Nephron (organoid): ENCODE measurements around the gene RHOB.

ENCODE experiments used
- H3K27ac Mint-ChIP-seq, 3 experiments: 2 replicates each; pipeline ENCODE4 v1.8.0; 2020; ENCODE audit warnings: mixed read lengths in 3 of 3, mild to moderate bottlenecking in 2 of 3, moderate library complexity in 1 of 3
- H3K27me3 Mint-ChIP-seq: 2 replicates; pipeline ENCODE4 v1.8.0; 2021; ENCODE audit warnings: low read depth, mild to moderate bottlenecking, moderate library complexity, mixed read lengths
- H3K36me3 Mint-ChIP-seq: 2 replicates; pipeline ENCODE4 v1.8.0; 2020; ENCODE audit warnings: low read depth, mixed read lengths
- H3K4me1 Mint-ChIP-seq: 2 replicates; pipeline ENCODE4 v1.8.0; 2020; ENCODE audit warnings: mixed read lengths
- H3K4me3 Mint-ChIP-seq, 3 experiments: 2 replicates each; pipeline ENCODE4 v1.8.0; 2020; ENCODE audit warnings: mild to moderate bottlenecking in 3 of 3, mixed read lengths in 3 of 3, moderate library complexity in 2 of 3
- H3K9me3 Mint-ChIP-seq: 2 replicates; pipeline ENCODE4 v1.8.0; 2020; ENCODE audit warnings: mixed read lengths
- TF ChIP-seq, protein P1 (sequence below), 3 experiments: fragments of 200-600 bp; sonication (generic); IDR thresholded peaks; one replicate each; pipeline ENCODE4 v1.5.0; 2021; ENCODE audit warnings: antibody characterized with exemption in 3 of 3; ENCODE audit not compliant: unreplicated experiment in 3 of 3

The RHOB gene

GRCh38 chr2:20451000-20451290 is 4.1 kb downstream of the RHOB start:
- Mint-ChIP-seq H3K36me3 (peaks cover 11% of the 10 kb centered on the region), H3K4me3 (peak overlapping the region; percentile 91 to 98 (median 94)), H3K27me3 (peaks cover 15% of the 10 kb centered on the region), H3K9me3 (no peaks in the 10 kb centered on the region), H3K27ac (peak overlapping the region; percentile 72 to 83 (median 77)), H3K4me1 (peaks cover 34% of the 10 kb centered on the region)
- TF ChIP-seq, protein P1, sequence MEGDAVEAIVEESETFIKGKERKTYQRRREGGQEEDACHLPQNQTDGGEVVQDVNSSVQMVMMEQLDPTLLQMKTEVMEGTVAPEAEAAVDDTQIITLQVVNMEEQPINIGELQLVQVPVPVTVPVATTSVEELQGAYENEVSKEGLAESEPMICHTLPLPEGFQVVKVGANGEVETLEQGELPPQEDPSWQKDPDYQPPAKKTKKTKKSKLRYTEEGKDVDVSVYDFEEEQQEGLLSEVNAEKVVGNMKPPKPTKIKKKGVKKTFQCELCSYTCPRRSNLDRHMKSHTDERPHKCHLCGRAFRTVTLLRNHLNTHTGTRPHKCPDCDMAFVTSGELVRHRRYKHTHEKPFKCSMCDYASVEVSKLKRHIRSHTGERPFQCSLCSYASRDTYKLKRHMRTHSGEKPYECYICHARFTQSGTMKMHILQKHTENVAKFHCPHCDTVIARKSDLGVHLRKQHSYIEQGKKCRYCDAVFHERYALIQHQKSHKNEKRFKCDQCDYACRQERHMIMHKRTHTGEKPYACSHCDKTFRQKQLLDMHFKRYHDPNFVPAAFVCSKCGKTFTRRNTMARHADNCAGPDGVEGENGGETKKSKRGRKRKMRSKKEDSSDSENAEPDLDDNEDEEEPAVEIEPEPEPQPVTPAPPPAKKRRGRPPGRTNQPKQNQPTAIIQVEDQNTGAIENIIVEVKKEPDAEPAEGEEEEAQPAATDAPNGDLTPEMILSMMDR (IDR thresholded peaks at IDR 0.05; ENCODE audit: unreplicated experiment in 3 of 3): no peak

GRCh38 chr2:20451341-20451740 is 4.5 kb downstream of the RHOB start:
- peak overlapping the region; percentile 45 to 98 (median 91) for H3K4me3 Mint-ChIP-seq
- H3K4me1 Mint-ChIP-seq: peaks cover 34% of the 10 kb centered on the region
- H3K27ac Mint-ChIP-seq: peak overlapping the region; percentile 72 to 83 (median 77)
- no peaks in the 10 kb centered on the region for H3K9me3 Mint-ChIP-seq
- TF ChIP-seq, protein P1 (IDR thresholded peaks at IDR 0.05; ENCODE audit: unreplicated experiment in 3 of 3): no peak
- H3K36me3 Mint-ChIP-seq: peaks cover 11% of the 10 kb centered on the region
- peaks cover 15% of the 10 kb centered on the region for H3K27me3 Mint-ChIP-seq

GRCh38 chr2:20451761-20452499 is 5.1 kb downstream of the RHOB start:
- H3K4me1 Mint-ChIP-seq: peaks cover 34% of the 10 kb centered on the region
- peak overlapping the region; percentile 72 to 83 (median 83) for H3K27ac Mint-ChIP-seq

GRCh38 chr2:20452551-20452950 is 5.7 kb downstream of the RHOB start:
- peaks cover 34% of the 10 kb centered on the region for H3K4me1 Mint-ChIP-seq
- H3K4me3 Mint-ChIP-seq: peak overlapping the region in 2 of 3 experiments; percentile 36 to 61
- H3K27ac Mint-ChIP-seq: peak overlapping the region in 2 of 3 experiments; percentile 35 to 83
- H3K27me3 Mint-ChIP-seq: peaks cover 19% of the 10 kb centered on the region
- H3K36me3 Mint-ChIP-seq: peaks cover 11% of the 10 kb centered on the region
- TF ChIP-seq, protein P1 (IDR thresholded peaks at IDR 0.05; ENCODE audit: unreplicated experiment in 3 of 3): no peak
- H3K9me3 Mint-ChIP-seq: no peaks in the 10 kb centered on the region

More at GRCh38 chr2:20451761-20452499, 5.1 kb downstream of the RHOB start:
- Mint-ChIP-seq H3K27me3 (peaks cover 15% of the 10 kb centered on the region), H3K36me3 (peaks cover 11% of the 10 kb centered on the region), H3K4me3 (peak overlapping the region; percentile 28 to 91 (median 36)), H3K9me3 (no peaks in the 10 kb centered on the region)
- TF ChIP-seq, protein P1 (IDR thresholded peaks at IDR 0.05; ENCODE audit: unreplicated experiment in 3 of 3): no peak

- Mint-ChIP-seq H3K27me3 (peaks cover 20% of the 10 kb centered on the region), H3K4me3 (no peak overlapping the region), H3K27ac (no peak overlapping the region), H3K4me1 (peaks cover 34% of the 10 kb centered on the region), H3K36me3 (peaks cover 9% of the 10 kb centered on the region), H3K9me3 (no peaks in the 10 kb centered on the region)
- TF ChIP-seq, protein P1 (IDR thresholded peaks at IDR 0.05; ENCODE audit: unreplicated experiment in 3 of 3): no peak
These were observed 6.2 kb downstream of the RHOB start for GRCh38 chr2:20453087-20453486.
